Measurements from ENCODE around the gene ZBTB17.
A peak's percentile ranks its signal among the peaks of the same experiment; 100 is the strongest.
"Not testable (repeated sequence)": the region's sequence is repeated elsewhere in the genome, so short reads cannot be mapped to it uniquely, and the experiment has no call there.

ZBTB17 gene

DNA sequence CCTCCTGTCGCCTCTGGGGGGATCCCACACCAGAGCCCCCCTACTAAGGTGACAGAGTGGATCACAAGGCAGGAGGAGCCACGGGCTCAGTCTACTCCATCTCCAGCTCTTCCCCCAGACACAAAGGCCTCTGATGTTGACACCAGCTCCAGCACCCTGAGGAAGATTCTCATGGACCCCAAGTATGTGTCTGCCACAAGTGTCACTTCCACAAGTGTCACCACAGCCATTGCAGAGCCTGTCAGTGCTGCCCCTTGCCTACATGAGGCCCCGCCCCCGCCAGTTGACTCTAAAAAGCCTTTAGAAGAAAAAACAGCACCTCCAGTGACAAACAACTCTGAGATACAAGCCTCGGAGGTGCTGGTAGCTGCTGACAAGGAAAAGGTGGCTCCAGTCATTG, 42.2 kb downstream of the ZBTB17 start:
- Mint-ChIP-seq H3K36me3 (peaks cover 100% of the 10 kb centered on the region), H3K27ac (peak overlapping the region; percentile 88), H3K9me3 (no peaks in the 10 kb centered on the region), H3K4me3 (no peak overlapping the region), H3K4me1 (peaks cover 29% of the 10 kb centered on the region)
- ATAC-seq (no peak), DNase-seq (ENCODE audit: low spot score in 2 of 2) (peak in 1 of 2 donors; percentile 44)

DNA sequence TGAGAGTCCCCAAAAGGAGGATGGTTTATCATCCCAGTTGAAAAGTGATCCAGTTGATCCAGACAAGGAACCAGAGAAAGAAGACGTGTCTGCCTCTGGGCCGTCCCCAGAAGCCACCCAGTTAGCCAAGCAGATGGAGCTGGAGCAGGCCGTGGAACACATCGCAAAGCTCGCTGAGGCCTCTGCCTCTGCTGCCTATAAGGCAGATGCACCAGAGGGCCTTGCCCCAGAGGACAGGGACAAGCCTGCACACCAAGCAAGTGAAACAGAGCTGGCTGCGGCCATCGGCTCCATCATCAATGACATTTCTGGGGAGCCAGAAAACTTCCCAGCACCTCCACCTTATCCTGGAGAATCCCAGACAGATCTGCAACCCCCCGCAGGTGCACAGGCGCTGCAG, 43.3 kb downstream of the ZBTB17 start:
- no peak for ATAC-seq
- peaks cover 28% of the 10 kb centered on the region for H3K4me1 Mint-ChIP-seq
- H3K9me3 Mint-ChIP-seq = no peaks in the 10 kb centered on the region
- DNase-seq (ENCODE audit: low spot score in 2 of 2) = peak in 1 of 2 donors; percentile 32
- peak overlapping the region; percentile 88 for H3K27ac Mint-ChIP-seq
- no peak overlapping the region for H3K4me3 Mint-ChIP-seq
- peaks cover 100% of the 10 kb centered on the region for H3K36me3 Mint-ChIP-seq

DNA sequence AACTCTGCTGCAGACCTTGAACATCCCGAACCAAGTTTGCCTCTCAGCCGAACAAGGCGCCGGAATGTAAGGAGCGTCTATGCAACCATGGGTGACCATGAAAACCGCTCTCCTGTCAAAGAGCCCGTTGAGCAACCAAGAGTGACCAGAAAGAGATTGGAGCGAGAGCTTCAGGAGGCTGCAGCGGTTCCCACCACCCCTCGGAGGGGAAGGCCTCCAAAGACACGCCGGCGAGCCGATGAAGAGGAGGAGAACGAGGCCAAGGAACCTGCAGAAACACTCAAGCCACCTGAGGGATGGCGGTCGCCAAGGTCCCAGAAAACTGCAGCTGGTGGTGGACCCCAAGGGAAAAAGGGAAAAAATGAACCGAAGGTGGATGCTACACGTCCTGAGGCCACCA, 44.0 kb downstream of the ZBTB17 start:
- ATAC-seq (no peak), DNase-seq (ENCODE audit: low spot score in 2 of 2) (no peak)
- Mint-ChIP-seq H3K4me3 (no peak overlapping the region), H3K4me1 (peaks cover 22% of the 10 kb centered on the region), H3K9me3 (no peaks in the 10 kb centered on the region), H3K36me3 (peaks cover 100% of the 10 kb centered on the region), H3K27ac (peak overlapping the region; percentile 88)

DNA sequence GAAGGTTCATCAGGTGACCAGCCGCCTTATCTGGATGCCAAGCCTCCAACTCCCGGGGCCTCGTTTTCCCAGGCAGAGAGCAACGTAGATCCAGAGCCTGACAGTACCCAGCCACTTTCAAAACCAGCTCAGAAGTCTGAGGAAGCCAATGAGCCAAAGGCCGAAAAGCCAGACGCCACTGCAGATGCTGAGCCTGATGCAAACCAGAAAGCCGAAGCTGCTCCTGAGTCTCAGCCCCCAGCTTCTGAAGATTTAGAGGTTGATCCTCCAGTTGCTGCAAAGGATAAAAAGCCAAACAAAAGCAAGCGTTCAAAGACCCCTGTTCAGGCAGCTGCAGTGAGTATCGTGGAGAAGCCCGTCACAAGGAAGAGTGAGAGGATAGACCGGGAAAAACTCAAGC, 44.5 kb downstream of the ZBTB17 start:
- Mint-ChIP-seq H3K4me3 (no peak overlapping the region), H3K27ac (peak overlapping the region; percentile 88), H3K4me1 (peaks cover 22% of the 10 kb centered on the region), H3K9me3 (no peaks in the 10 kb centered on the region), H3K36me3 (peaks cover 100% of the 10 kb centered on the region)
- DNase-seq (ENCODE audit: low spot score in 2 of 2) (no peak), ATAC-seq (no peak)

DNA sequence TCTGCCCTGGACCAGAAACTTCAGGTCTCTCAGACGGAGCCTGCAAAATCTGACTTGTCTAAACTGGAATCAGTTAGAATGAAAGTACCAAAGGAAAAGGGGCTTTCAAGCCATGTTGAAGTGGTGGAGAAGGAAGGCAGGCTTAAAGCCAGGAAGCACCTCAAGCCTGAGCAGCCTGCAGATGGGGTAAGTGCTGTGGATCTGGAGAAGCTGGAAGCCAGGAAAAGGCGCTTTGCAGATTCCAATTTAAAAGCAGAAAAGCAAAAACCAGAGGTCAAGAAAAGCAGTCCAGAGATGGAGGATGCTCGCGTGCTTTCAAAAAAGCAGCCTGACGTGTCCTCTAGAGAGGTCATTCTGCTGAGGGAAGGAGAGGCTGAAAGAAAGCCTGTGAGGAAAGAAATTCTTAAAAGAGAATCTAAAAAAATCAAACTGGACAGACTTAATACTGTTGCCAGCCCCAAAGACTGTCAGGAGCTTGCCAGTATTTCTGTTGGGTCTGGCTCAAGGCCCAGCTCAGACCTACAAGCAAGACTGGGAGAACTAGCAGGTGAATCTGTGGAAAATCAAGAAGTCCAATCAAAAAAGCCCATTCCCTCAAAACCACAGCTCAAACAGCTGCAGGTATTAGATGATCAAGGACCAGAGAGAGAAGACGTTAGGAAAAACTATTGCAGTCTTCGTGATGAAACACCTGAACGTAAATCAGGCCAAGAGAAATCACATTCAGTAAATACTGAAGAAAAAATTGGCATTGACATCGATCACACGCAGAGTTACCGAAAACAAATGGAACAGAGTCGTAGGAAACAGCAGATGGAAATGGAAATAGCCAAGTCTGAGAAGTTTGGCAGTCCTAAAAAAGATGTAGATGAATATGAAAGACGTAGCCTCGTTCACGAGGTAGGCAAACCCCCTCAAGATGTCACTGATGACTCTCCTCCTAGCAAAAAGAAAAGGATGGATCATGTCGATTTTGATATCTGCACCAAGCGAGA, 46.6 kb downstream of the ZBTB17 start:
- no peak overlapping the region for H3K4me3 Mint-ChIP-seq
- no peak for DNase-seq (ENCODE audit: low spot score in 2 of 2)
- peak overlapping the region; percentile 88 for H3K27ac Mint-ChIP-seq
- H3K36me3 Mint-ChIP-seq = peaks cover 98% of the 10 kb centered on the region
- H3K4me1 Mint-ChIP-seq = peaks cover 22% of the 10 kb centered on the region
- no peak for ATAC-seq
- H3K9me3 Mint-ChIP-seq = no peaks in the 10 kb centered on the region

DNA sequence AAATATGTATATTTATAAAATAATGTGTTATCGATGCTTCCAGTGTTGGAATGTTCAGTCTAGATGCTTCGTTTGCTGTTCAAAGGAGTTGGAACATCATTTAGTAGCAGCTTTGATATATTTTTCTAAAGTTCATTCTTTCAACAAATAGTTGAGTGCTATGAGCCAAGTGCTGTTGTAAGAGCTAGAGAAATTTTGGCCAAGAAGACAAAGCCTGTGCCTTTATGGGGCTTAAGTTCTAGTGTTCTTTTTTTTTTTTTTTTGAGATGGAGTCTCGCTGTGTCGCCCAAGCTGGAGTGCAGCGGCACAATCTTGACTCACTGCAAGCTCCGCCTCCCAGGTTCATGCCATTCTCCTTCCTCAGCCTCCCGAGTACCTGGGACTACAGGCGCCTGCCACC, 49.5 kb downstream of the ZBTB17 start:
- not testable (repeated sequence) for ATAC-seq; H3K9me3 Mint-ChIP-seq; H3K4me3 Mint-ChIP-seq; DNase-seq (ENCODE audit: low spot score in 2 of 2)
- Mint-ChIP-seq H3K4me1 (peaks cover 24% of the 10 kb centered on the region), H3K27ac (peak overlapping the region; percentile 76), H3K36me3 (peaks cover 98% of the 10 kb centered on the region)

DNA sequence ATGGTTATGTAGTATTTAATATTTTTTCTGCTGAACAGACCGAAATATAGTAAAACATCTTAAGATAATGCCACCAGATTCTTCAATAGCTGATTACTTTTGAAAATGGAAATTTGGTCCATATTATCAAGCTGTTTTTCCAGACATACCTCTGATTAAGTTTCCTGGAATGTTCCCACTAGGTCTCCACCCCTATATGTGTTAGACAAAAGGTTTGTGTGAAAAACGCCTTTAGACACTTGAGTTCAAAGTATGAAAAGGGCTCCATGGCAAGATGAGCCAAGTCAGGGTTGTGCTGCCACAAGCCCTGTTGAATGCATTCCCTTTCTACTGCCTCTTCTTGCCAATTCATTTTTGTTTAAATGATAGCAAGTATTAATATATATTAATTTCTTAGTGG, 52.7 kb downstream of the ZBTB17 start:
- H3K4me1 Mint-ChIP-seq = peaks cover 27% of the 10 kb centered on the region
- H3K36me3 Mint-ChIP-seq = peaks cover 98% of the 10 kb centered on the region
- H3K9me3 Mint-ChIP-seq = no peaks in the 10 kb centered on the region
- ATAC-seq = no peak
- no peak overlapping the region for H3K27ac Mint-ChIP-seq
- no peak overlapping the region for H3K4me3 Mint-ChIP-seq
- DNase-seq (ENCODE audit: low spot score in 2 of 2) = no peak

DNA sequence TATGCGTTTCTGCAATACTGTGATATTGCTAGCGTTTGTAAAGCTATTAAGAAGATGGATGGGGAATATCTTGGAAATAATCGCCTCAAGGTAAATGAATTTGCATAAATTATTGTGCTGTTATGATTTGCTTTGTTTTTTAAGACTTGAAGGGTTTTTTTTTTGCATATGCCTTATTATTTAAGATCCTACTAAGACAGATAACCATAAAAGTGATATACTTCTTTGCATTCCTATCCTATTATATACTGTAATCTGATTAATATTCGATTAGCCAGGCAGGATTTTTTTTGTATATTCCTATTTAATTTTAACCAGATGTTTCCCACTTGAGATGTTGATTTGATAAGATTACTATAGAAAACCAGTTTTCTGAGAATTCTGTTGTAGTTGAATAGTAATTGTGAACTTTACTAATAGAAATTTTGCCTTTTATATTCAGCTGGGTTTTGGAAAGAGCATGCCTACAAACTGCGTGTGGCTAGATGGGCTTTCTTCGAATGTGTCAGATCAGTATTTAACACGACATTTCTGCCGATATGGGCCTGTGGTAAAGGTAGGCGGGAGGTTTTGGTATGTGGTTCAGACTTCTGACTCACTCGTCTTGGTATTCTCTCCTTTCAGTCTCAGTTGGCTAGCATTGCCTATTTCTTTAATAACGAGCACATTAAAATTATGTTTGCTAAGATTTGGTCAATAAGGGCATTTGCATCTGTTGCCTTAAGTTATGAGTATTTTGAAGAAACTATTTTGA, 56.8 kb downstream of the ZBTB17 start:
- ATAC-seq = peak; percentile 98
- H3K4me3 Mint-ChIP-seq = peak overlapping the region; percentile 48
- peaks cover 99% of the 10 kb centered on the region for H3K36me3 Mint-ChIP-seq
- no peaks in the 10 kb centered on the region for H3K9me3 Mint-ChIP-seq
- peaks cover 39% of the 10 kb centered on the region for H3K4me1 Mint-ChIP-seq
- peak; percentile 54 to 87 for DNase-seq (ENCODE audit: low spot score in 2 of 2)
- peak overlapping the region; percentile 50 for H3K27ac Mint-ChIP-seq

DNA sequence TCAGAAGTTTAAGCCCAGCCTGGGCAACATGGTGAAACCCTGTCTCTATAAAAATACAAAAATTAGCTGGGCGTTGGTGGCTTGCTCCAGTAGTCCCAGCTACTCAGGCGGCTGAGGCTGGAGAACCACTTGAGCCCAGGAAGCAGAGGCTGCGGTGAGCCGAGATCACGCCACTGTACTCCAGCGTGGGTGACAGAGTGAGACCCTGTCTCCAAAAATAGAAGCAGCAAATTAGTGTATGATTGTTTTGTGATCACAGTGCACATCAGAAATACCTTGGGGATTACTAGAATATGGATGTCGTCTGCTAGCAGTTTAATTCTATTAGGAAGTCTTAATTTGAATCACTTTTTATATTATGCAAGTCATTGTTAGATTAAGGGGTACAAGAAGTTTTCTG, 59.0 kb downstream of the ZBTB17 start:
- Mint-ChIP-seq H3K27ac (peak overlapping the region; percentile 82), H3K4me3 (peak overlapping the region; percentile 55), H3K36me3 (peaks cover 99% of the 10 kb centered on the region), H3K9me3 (no peaks in the 10 kb centered on the region), H3K4me1 (peaks cover 39% of the 10 kb centered on the region)
- DNase-seq (ENCODE audit: low spot score in 2 of 2) (peak in 1 of 2 donors; percentile 73), ATAC-seq (peak; percentile 56)

DNA sequence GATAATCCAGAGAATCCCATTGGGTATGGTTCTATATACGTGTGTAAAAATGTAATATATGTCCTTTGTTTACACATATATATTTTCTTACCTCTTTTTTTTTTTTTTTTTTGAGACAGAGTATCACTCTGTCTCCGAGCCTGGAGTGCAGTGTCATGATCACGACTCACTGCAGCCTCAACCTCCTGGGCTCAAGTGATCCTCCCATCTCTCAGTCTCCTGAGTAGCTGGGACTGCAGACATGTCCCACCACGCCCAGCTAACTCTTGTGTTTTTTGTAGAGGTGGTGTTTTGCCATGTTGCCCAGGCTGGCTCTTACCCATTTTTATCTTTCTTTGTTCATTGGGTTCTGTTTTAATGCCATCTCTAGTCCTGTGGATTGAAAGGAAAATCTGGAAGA, 59.5 kb downstream of the ZBTB17 start:
- Mint-ChIP-seq H3K4me3 (peak overlapping the region; percentile 55), H3K4me1 (peaks cover 36% of the 10 kb centered on the region), H3K36me3 (peaks cover 99% of the 10 kb centered on the region), H3K9me3 (no peaks in the 10 kb centered on the region), H3K27ac (peak overlapping the region; percentile 82)
- DNase-seq (ENCODE audit: low spot score in 2 of 2) (no peak), ATAC-seq (peak; percentile 52)

DNA sequence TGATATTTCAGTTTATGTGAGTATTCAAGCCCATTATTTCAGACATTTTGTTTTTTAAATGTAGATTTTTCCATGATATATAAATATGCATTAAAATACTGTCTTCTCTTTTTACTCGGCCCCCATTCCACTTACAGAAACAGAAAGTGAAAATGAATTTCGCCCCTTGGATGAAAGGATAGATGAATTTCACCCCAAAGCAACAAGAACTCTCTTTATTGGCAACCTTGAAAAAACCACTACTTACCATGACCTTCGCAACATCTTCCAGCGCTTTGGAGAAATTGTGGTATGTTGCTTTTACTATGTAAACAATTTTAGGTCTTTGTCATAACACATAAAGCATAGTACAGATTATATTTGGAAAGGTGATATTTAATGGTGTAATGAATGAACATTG, 59.9 kb downstream of the ZBTB17 start:
- Mint-ChIP-seq H3K36me3 (peaks cover 99% of the 10 kb centered on the region), H3K4me1 (peaks cover 34% of the 10 kb centered on the region), H3K4me3 (peak overlapping the region; percentile 55), H3K9me3 (no peaks in the 10 kb centered on the region), H3K27ac (peak overlapping the region; percentile 82)
- ATAC-seq (no peak), DNase-seq (ENCODE audit: low spot score in 2 of 2) (no peak)

DNA sequence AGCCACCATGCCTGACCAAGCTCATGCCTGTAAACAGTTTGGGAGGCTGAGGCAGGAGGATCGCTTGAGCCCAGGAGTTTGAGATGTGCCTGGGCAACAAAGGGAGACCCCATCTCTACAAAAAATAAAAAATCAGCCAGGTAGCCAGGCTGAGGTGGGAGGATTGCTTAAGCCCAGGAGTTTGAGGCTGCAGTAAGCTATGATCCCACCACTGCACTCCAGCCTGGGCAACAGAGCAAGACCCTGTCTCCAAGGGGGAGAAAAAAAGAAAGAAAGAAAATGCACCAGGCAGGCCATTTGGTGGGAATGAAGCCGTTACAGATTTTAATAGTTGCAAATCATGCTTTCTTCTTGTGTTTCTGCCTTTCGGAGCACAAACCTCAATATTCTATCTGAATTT, 62.3 kb downstream of the ZBTB17 start:
- H3K9me3 Mint-ChIP-seq; DNase-seq (ENCODE audit: low spot score in 2 of 2); ATAC-seq; H3K4me3 Mint-ChIP-seq: not testable (repeated sequence)
- Mint-ChIP-seq H3K36me3 (peaks cover 99% of the 10 kb centered on the region), H3K4me1 (peaks cover 20% of the 10 kb centered on the region), H3K27ac (peak overlapping the region; percentile 29)

DNA sequence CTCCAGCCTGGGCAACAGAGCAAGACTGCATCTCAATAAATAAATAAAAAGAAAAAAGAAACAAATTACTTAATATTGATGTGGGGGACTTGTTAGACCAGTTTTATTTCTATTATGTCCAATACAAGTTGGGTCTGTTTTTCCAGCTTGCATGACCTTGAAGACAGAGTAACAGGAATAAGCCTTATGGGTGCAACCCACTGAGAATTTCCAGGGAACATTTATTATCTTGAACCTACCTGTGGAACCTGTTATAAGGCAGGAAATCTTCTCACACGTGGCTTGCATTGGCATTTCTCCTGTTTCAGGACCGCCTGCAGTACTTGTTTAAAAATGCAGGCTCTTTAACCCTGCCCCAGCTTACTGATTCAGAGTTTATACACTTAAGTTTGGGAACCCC, 64.0 kb downstream of the ZBTB17 start:
- Mint-ChIP-seq H3K4me3 (no peak overlapping the region), H3K27ac (no peak overlapping the region), H3K4me1 (peaks cover 13% of the 10 kb centered on the region), H3K9me3 (no peaks in the 10 kb centered on the region), H3K36me3 (peaks cover 100% of the 10 kb centered on the region)
- DNase-seq (ENCODE audit: low spot score in 2 of 2) (no peak), ATAC-seq (no peak)

DNA sequence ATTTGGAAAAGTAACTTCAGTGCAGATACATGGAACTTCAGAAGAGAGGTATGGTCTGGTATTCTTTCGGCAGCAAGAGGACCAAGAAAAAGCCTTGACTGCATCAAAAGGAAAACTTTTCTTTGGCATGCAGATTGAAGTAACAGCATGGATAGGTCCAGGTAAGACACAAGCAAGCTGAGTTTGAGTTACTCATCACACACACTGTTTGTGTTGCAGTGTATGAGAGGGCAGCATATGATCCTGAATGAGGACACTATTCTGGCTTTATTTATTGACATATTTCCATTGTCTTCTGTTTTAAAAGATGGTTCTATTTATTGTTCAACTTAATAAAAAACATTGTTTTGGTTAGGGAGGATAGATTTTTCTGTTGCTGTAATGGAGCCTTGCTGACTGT, 64.8 kb downstream of the ZBTB17 start:
- DNase-seq (ENCODE audit: low spot score in 2 of 2) (no peak), ATAC-seq (no peak)
- Mint-ChIP-seq H3K36me3 (peaks cover 100% of the 10 kb centered on the region), H3K4me3 (no peak overlapping the region), H3K9me3 (no peaks in the 10 kb centered on the region), H3K27ac (no peak overlapping the region), H3K4me1 (peaks cover 5% of the 10 kb centered on the region)

DNA sequence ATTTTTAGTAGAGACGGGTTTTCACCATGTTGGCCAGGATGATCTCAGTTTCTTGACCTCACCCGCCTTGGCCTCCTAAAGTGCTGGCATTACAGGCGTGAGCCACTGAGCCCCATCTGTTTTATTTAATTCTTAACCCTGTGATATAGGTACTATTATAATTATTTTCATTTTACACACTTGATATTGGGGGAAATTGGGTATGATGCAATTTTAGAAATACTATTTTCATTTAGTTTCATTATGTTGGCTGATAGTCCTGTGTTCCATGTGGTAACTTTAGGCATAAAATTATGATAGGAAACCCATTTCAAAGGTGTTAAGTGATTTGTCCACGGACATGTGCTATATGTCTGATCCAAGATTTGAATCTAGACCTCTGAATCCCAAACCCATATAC, 67.3 kb downstream of the ZBTB17 start:
- Mint-ChIP-seq H3K4me1 (no peaks in the 10 kb centered on the region), H3K9me3 (no peaks in the 10 kb centered on the region), H3K4me3 (no peak overlapping the region), H3K36me3 (peaks cover 99% of the 10 kb centered on the region), H3K27ac (no peak overlapping the region)
- ATAC-seq (no peak), DNase-seq (ENCODE audit: low spot score in 2 of 2) (no peak)

All from stimulated activated effector memory CD8-positive, alpha-beta T cell treated with anti-CD3 and anti-CD28 coated beads, Interleukin-12 subunit alpha, Interleukin-12 subunit beta, amount 100 ng/mL, for 72 hours (primary cell).